WERI-Rb-1 (cell line): Measurements from ENCODE around the gene NANOS1.

Experiments
- DNase-seq: peaks from one replicate; pipeline ENCODE4 v3.0.0-alpha.2; 2020
- H3K27ac ChIP-seq: fragments of 250-450 bp; sonication (Bioruptor Pico); 2 replicates; pipeline ENCODE4 v1.5.1; 2020; ENCODE audit warnings: mild to moderate bottlenecking, moderate library complexity
- H3K27me3 ChIP-seq: fragments of 250-450 bp; sonication (Bioruptor Pico); 2 replicates; pipeline ENCODE4 v1.5.1; 2021; ENCODE audit warnings: mild to moderate bottlenecking, low read depth, moderate library complexity; ENCODE audit not compliant: insufficient read depth, severe bottlenecking
- H3K36me3 ChIP-seq: fragments of 250-450 bp; sonication (Bioruptor Pico); 2 replicates; pipeline ENCODE4 v1.5.1; 2020; ENCODE audit warnings: mild to moderate bottlenecking, moderate library complexity
- H3K4me3 ChIP-seq: 2 replicates; pipeline ENCODE4 v1.5.1; 2011; ENCODE audit warnings: low read depth, mild to moderate bottlenecking, control low read depth, low read length
- H3K9me3 ChIP-seq: fragments of 250-450 bp; sonication (Bioruptor Pico); 2 replicates; pipeline ENCODE4 v1.5.1; 2021; ENCODE audit warnings: mild to moderate bottlenecking, moderate library complexity; ENCODE audit not compliant: severe bottlenecking
- CTCF ChIP-seq: IDR thresholded peaks from 2 replicates; pipeline ENCODE4 v1.5.1; 2011; ENCODE audit warnings: low read depth, mild to moderate bottlenecking, control low read depth, inconsistent platforms, low read length

The NANOS1 gene

DNA sequence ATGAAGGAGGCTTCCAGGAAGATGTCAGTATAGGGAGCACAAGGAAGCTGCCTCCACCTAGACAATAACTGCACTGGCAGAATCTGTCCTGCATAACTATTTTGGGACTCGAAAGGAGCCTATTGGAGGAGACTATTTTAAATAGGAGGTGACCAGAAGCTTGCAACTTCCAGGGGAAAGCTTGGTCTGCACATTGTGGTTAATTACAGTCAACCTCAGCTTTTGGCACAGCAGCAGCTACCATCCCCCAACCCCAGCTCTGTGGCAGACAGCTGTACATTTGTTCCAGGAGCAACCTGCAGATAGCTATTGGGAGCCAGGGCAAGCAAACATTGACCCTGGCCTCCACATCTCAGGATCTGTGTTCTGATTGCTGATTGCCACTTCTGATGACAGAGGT is 46.3 kb upstream of the NANOS1 start:
- Histone ChIP-seq H3K4me3 (no peak overlapping the region), H3K27ac (no peak overlapping the region), H3K36me3 (no peaks in the 10 kb centered on the region), H3K27me3 (no peaks in the 10 kb centered on the region), H3K9me3 (peaks cover 4% of the 10 kb centered on the region)
- DNase-seq: peak; percentile 37
- TF ChIP-seq CTCF: no peak

DNA sequence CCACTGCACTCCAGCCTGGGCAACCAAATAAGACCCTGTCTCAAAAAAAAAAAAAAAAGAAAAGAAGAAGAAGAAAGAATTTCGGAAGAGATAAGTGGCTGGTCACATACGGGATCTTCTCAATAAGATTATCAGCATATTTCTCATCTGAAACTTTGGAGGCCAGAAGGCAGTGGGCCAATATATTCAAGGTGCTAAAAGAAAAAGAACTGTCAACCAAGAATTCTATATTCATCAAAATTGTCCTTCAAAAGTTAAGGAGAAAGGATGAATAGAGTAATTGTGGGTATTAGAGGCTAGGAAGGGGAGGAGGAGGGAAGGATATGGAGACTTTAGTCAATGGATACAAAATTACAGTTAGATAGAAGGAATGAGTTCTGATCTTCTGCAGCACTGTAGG is 43.9 kb upstream of the NANOS1 start:
- no peaks in the 10 kb centered on the region for H3K27me3 ChIP-seq
- no peak for TF ChIP-seq CTCF
- DNase-seq: no peak
- H3K36me3 ChIP-seq: no peaks in the 10 kb centered on the region
- H3K27ac ChIP-seq: no peak overlapping the region
- H3K4me3 ChIP-seq: no peak overlapping the region
- H3K9me3 ChIP-seq: peaks cover 4% of the 10 kb centered on the region

DNA sequence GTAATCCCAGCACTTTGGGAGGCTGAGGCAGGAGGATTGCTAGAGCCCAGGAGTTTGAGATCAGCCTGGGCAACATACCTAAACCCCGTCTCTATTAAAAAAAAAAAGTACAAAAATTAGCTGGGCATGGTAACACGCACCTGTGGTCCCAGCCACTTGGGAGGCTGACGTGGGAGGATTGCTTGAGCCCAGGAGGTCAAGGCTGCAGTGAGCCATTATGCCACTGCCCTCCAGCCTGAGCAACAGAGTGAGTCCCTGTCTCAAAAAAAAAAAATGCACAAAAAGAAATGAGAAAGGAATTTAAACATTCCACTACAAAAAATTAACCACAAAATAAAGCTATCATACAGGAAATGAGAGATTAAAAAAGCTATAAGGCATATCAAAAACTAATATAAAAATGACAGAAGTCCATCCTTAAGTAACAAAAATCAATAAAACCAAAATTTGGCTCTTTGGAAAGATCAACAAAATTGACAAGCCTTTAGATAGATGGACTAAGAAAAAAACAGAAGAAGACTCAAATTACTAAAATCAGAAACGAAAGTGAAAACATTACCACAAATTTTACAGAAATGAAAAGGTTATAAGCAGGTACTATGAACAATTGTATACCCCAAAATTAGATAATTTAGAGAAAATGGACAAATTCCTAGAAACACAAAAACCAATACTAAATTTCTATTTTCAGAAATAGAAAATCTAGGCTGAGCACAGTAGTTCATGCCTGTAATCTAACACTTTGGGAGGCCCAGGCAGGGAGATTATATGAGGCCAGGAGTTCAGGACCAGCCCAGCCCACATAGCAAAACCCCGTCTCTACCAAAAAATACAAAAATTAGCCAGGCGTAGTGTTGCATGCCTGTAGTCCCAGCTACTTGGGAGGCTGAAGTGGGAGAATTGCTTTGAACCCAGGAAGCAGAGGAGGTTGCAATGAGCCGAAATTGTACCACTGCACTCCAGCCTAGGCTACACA is 42.4 kb upstream of the NANOS1 start:
- H3K4me3 ChIP-seq: no peak overlapping the region
- peaks cover 4% of the 10 kb centered on the region for H3K9me3 ChIP-seq
- no peak for DNase-seq
- no peak overlapping the region for H3K27ac ChIP-seq
- no peaks in the 10 kb centered on the region for H3K36me3 ChIP-seq
- no peak for TF ChIP-seq CTCF
- no peaks in the 10 kb centered on the region for H3K27me3 ChIP-seq

- Histone ChIP-seq H3K4me3 (no peak overlapping the region), H3K27ac (no peak overlapping the region), H3K9me3 (no peaks in the 10 kb centered on the region), H3K36me3 (no peaks in the 10 kb centered on the region), H3K27me3 (no peaks in the 10 kb centered on the region)
- DNase-seq: no peak
- no peak for TF ChIP-seq CTCF
These were observed 39.2 kb upstream of the NANOS1 start for GRCh38 chr10:118990326-118990725.

DNA sequence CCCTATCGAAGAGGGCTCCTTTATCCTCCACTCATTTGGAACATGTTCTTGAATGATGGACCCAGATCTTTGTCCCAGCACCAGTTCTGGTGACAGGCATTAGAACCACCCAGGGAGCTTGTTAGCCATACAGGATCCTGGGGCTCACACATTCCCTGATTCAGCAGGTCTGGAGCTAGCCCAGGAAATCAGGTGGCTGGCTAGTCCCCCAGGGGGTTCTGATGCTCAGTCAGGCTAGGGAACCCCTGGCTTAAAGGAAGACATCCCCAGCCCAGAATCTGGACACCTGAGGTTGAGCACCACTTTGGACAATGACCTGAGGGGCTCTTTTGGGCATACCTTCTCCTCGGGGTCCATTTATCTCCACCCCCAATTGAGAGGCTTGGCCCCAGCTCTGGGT is 37.0 kb upstream of the NANOS1 start:
- no peaks in the 10 kb centered on the region for H3K27me3 ChIP-seq
- H3K27ac ChIP-seq: no peak overlapping the region
- no peak for TF ChIP-seq CTCF
- H3K4me3 ChIP-seq: no peak overlapping the region
- H3K9me3 ChIP-seq: no peaks in the 10 kb centered on the region
- no peak for DNase-seq
- no peaks in the 10 kb centered on the region for H3K36me3 ChIP-seq
